GM21528 (cell line): ENCODE measurements around the gene KIDINS220.

ENCODE experiments used
- ATAC-seq: cut with Tn5 transposase; IDR thresholded peaks from one replicate; pipeline ENCODE4 v1.9.1; 2021; ENCODE audit warnings: mild to moderate bottlenecking, moderate library complexity; ENCODE audit not compliant: unreplicated experiment, low FRiP score

Gene KIDINS220

DNA sequence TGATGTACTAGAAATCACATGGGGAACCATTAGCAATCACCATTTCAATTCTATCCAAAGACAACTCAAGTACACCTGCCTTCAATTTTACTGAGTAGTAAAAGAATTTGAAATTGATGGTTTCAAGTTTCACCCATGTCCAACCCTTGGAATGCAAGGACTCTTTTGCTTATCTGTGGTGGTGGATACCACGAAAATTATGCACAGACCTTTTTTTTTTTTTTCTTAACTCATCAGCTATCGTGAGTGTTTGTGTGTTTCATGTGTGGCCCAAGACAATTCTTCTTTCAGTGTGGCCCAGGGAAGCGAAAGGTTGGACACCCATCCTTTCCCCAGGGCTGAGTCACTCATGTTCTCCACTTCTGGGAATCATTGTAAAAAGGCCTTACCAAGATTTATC, 132.5 kb downstream of the KIDINS220 start:
- no peak for ATAC-seq

DNA sequence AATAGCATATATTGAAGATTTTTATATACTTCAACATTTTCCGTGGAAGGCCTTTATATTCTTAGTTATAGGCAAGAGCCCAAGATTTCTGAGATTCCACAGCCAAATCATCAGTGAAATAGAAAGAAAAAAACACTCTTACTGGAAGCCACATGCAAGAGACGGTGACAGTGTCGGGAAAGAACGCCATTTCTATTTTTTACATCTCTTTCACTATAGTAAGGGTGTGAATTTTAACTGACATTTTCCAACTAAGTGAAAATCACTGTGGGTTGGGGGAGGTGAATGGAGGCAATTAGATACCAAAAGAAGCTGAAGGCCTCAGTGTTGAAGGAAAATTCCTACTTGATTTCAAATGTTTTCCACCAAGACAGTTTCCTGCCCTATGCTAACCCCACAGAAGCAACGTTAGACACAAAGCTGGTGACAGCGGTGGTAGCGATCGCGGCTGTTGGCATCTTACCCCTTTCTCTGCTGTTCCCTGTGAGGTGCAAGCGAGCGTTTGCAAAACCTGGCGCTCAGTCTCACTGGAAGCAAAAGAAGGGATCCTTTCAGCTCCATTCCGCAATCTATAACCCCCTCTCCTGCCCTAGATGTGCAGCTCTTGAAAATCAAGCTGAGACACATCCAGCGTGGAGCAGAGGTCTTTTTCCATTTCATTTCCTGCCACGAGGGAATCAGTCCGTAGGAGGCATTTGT, 135.6 kb downstream of the KIDINS220 start:
- no peak for ATAC-seq

DNA sequence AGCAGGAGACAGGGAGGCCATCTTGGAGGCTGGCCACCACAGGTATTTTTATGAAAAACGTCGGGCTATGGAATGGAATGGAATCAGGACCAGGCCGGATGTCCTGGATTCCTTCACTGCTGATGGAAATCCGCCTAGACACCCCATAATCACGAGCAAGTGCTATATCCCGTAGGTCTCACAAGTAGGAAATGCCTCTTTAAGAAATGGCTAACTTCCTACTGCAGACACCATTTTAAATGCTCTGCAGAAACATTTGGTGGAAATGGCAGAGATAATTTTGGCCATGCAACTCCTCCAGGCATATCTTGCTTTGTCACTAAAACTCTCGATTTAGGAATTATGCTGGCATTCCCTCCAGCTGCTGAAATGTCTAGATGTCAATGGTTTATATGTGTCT, 137.6 kb downstream of the KIDINS220 start:
- ATAC-seq: no peak

DNA sequence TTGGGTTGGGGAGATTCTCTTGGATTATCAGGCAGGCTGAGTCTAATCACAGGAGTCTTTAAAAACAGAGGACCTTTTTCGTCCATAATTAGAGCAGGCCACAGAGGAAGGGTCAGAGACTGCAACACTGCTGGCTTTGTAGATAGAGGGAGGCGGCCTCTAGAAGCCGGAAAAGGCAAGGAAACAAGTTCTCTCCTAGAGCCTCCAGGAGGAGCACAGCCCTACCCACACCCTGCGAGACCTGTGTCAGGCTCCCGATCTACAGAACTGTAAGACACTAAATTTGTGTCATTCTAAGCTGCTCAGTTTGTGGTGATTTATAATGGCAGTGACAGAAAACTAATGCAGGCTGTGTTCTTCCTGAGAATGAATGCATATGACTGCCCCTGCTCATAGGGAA, 140.2 kb downstream of the KIDINS220 start:
- ATAC-seq: no peak

DNA sequence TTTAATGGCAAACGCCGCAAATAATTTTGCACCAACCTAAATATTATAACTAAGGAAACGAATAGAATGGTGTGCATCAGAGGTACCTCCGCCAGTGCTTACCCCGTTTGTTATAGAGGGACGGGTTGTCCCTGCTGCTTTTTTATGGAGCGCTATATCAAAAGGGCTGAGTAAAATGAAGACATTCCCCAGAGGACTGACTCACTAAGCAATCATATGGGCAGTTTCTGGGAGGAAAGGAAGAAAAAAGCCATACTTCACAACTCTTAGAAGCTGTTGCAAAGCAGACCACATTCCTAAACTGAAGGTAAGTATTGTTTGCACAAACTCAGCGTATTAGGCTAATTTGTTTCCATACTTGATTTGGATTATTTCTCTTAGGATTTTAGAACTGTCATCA, 142.7 kb downstream of the KIDINS220 start:
- no peak for ATAC-seq

DNA sequence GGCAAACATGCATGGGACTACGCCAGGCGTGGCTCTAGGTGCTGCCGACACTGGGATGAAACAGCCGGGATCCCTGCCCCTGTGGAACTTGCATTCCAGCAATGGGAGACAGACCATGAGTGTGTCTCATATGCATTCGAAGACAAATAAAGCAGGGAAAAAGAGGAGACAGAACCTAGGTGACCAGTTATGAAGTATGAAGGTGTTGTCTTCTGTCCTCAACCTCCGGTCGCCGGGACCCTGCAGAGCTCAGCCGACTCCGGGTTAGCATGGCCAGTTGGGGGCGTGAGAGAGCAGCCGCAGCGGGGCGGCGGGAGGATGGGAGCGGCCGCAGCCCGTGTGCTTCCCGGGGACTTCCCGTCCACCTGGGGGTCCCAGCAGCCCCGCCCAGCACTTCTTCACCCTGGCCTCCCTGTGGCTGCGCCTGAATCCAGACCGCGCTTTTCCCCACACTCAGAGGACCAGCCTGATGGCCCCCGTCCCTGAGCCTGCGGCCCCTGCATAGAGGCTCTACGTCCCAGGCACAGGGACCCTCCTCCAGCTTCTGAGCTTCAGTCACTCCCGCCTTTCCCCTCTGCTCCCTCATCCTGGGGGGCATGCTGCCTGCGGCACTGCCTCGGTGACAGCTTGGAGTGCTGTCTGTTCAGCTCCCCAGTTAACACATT, 144.1 kb downstream of the KIDINS220 start:
- ATAC-seq: no peak

DNA sequence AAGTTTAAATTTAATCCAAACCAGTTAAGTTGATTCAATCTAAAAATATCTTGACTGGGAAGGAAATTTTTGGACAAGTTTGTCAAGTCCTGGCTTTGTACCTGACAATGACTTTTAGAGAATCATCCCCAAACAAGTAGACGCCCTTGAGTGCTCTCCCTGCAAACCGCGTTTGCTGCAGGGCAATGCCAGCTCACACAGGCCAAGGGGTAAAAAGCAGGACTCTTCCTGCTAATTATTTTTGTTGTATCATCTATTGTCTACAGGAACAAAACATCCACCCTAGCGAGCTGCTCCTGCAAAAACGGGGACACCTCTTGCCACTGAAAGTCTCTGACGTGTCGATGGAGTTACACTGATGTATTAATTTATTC, 144.6 kb downstream of the KIDINS220 start:
- no peak for ATAC-seq

DNA sequence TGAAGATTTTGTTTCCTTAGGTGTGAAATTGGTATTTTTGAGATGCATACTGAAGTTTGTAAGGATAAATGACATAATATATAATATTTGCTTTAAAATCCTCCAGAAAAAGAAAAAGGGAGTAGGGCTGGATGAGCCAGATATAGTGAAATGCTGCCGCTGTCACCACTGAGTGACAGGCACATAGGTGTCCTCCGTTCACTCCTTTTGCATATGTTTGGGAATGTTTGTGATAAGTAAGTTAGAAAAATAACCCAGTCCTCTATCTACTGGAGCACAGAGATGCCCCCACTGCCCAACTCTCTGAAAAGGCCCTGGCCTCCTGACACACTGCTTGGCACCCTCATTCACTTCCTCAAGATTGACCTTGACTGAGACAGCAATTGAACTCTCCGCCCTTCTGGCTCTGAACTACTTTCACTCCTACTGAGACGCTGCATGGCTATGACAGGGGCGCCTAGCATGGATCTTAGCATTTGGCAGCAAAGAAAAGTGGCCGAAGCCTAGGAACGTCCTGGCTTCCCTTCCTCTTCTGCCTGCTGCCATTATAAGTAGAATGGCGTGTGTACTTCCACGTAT, 145.5 kb downstream of the KIDINS220 start:
- ATAC-seq: no peak

DNA sequence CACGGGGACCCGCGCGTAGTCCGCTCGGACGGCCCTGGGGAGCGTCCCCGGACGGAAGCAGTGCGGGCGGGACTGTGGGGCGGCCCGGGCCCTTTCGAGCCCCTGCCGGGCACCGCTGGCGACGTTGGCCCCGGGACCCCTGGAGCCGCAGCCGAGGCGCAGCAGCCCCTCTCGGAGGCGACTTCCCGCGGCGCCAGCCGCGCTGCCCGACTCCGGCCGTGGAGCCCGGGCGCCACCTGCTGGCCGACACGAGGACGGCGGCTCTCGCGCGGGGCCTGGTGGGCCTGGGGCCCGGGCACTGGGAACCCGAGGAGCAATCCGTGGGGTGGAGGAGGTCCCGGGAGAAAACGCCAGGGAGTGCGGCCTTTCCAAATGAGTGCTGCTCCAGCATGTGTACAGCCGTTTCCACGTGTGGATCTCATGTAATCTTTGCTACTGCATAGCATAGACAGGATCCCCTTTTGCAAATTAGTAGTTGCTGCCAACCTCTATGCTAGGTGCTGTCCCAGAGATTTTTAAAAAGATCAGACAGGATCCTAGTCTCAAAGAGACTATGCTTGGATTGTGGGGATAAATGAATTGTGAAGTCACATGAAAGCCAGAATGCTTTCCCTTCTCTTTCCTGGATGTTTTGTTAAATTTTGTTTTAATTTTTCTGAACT, 151.6 kb downstream of the KIDINS220 start:
- ATAC-seq: peak; percentile 29

DNA sequence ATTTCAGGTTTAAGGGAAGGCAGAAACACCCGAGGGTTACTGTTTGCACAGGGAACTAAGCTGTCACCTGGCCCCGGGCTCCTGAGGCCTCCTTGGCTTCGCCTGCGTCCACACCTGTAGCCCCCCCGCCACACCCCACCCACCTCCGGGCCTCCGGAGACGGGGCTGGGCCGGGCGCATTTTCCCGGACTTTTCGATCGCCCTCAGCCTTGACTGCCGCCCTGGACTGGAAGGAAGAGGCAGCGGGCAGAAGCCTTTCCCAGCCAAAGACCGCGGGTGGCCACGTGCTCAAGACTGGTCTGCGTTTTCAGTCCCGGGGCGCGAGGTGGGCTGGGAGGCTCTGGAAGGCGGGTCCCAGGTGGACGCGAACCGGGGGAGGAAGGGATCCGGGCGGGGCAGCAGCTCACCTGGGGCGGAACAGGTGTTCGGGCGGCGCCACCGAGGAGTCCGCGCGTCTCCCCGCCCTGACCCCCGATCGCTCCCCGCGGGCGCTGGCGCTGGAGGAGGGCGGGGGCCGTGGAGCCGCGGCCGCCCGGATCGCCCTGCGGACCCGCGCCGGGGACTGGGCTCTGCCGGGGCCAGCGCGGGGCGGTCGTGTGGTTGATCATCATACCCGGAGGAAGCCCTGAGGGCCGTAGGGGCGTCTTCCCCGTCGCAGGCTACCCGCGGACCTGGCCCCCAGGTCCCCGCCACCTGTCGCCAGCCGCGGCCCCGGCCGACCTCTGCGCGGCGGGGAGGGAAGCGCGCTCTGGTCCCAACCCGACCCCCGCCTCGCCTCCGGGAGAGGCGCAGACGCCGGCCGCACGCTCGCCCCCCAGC, 152.3 kb downstream of the KIDINS220 start:
- peak; percentile 10 for ATAC-seq

DNA sequence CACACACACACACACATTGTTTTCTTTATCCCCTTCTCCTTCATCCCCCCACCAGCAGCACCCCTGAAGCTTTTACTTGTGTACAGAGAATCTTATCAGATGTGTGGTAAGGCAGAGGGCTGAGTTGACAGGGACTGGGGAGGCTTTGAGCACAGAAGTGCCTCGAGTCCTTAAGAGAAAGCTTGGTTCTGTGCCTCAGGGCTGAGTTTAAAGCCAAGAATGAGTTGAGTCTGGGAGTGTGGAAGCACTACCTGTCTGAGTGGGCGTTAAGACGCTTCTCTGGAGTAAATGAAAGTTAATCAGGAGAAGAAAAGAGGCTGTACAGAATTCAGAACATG, 152.9 kb downstream of the KIDINS220 start:
- no peak for ATAC-seq

DNA sequence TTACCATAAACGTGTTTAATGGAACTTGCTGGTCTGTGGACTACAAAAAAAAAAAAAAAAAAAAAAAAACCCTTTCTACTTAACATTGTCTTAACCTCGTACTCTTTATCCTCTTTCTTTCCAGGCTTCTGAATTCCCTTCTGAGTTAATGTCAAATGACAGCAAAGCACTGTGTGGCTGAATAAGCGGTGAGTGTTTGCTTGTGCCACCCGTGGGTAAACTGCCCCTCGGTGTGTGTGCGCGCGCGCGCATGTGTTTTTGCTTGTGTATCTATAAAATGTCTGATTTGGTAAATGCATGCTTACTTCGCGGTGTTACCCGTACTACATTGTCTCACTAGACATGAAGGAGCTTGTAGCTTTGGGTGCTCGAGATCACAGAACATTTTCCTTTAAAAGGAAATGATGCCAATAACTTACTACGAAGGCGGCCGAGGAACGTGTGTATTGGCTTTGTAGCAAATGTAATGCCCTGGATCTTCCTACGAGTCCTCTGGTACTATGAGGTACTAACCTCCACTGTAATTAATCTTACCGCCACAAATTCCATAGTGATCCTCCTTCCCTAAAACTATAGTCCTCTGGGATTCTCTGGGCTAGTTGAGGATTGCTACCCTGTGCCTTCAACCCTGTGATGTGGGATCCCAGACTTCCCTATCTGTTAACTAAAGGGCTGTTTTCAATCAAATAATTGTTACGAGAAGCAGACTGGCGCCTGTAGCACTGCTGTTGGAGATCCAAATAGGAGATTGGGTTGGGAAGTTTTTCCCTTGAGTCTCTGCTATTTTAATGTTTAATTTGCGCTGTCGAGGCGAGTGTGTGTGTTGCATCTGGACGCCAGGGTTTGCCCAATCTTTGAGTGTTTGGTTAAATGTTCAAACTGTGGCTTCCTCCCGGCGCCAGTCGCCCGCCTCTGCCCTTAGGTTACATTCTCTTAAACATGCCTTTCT, 154.4 kb downstream of the KIDINS220 start:
- no peak for ATAC-seq

DNA sequence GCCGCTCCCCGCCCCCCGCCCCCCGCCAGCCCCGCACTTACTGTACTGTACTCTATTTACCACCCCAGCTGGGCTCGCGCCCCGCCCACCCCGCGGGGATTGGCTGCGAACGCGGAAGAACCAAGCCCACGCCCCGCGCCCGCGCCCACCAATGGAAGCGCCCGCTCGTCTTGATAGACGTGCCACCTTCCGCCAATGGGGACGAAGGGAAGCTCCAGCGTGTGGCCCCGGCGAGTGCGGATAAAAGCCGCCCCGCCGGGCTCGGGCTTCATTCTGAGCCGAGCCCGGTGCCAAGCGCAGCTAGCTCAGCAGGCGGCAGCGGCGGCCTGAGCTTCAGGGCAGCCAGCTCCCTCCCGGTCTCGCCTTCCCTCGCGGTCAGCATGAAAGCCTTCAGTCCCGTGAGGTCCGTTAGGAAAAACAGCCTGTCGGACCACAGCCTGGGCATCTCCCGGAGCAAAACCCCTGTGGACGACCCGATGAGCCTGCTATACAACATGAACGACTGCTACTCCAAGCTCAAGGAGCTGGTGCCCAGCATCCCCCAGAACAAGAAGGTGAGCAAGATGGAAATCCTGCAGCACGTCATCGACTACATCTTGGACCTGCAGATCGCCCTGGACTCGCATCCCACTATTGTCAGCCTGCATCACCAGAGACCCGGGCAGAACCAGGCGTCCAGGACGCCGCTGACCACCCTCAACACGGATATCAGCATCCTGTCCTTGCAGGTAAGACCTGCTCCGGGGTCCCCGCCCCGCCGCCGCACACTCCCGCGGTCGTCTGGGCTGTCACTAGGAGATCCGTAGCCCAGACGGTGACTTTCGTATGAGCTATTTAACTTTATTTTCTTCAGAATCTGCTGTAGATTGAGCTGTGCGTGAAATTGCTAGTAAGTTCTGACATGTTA, 155.4 kb downstream of the KIDINS220 start, which contains the start of gene ID2:
Gene ID2, plus strand, starts transcription at position 271 of the 907 bp plus-strand sequence. Its CDS starts 110 bp downstream, at position 381.
- ATAC-seq: peak; percentile 64

DNA sequence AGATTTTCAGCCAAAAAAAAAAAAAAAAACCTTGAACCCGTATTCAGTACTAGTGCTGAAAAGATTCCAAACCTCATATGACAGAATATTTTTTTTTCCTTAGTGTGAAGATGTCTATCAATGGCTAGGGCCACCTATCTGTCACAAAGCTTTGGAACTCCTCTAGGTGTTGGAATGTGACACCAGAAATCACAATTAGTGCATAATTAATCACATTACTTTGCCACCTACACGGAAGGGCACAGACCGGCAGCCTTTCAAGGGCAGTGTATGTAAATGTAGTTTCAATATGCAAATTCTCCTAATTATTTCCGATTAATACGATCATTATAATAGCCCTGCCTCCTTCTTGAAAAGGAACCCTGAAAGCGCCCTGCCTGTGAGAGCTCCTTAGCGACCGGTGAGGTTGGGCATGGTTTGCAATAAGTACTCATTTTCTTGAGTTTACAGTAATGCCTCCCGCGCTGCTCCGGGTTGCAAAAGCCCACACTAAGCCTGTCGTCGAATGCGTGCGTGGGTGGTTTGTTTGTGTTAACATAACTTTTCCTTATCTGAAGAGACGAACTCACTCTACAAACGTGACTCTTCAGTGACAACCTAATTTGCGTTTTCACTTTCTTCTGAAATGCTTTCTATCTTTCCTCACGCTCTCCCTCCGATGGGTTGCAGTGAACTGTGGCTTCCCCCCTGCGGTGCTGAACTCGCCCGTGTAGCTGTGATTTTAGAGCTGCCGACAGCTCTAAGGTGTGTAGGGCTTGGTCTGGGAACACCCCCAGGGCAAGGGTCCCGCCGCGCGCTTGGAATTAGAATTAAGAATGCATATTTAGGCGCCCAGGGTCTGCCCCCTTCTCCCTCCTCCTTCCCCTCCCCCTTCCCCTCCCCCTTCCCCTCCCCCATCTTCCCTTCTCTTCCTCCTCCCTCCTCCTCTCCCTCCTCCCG, 156.3 kb downstream of the KIDINS220 start:
- ATAC-seq: no peak

DNA sequence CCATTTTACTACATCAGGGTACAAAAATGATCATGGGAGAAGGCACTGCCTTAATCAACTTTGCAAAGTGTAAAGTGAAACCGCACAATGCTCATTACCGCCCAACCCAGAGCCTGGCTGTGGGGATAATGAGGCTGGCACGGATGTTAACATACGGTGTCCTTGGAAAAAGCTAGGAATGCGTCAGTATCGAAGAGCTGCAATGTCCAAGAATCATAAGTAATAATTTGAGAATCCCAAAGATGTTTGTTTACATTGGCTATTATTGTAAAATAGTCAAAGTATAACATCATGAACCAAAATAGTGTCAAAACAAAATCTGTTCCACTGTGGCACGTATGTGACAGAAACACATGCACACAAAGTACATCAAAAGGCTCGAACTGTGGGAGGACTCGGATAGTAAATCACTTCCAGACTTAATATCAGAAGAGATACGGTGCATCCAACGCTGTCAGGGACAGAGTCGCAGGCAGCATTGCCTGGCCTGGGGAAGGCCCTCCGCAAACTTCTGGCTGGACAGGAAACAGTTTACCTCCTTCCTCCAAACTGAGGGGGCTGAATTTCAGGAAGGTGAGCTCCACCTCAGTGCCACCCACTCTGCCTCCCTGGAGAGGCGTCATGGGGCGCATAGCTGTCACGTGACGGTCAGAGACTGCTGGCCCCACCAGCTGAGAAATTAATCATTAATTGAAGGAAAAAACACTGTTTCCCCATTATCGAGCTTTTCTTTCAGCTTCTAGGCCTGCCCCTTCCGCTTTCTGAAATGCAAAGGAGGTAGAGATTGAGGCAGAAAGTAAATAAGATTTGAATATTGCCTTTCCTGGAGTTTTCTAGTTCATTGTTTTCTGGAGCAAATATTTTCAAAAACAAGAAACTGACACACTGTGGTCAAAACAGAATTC, 157.3 kb downstream of the KIDINS220 start:
- no peak for ATAC-seq

DNA sequence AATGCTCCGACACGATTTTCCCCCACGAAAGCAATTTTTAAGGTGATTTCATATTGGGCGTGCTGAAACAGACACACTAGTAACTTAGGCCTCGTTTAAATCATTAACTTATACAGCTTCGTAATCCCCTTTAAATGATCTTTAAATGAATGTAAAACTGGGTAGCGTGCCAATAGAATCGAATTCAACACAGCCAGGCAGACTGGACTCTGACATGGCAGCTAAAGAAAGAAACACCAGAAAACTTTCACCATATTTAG, 157.9 kb downstream of the KIDINS220 start:
- ATAC-seq: no peak
